Measurements from ENCODE around the gene RIC8A.
"Not testable (repeated sequence)": the region's sequence is repeated elsewhere in the genome, so short reads cannot be mapped to it uniquely, and the experiment has no call there.

RIC8A gene

GRCh38 chr11:207208-207862 is at the start of gene RIC8A, which contains the start of gene BET1L:
Gene RIC8A (plus strand): TSS chr11:207708. CDS start chr11:208855, 1,147 bp downstream.
Gene BET1L (minus strand): TSS chr11:207399. CDS start chr11:207321, 78 bp downstream.
- peak; percentile 86 for DNase-seq

- DNase-seq, result not testable (repeated sequence)
These were observed 27.3 kb upstream of the RIC8A start for GRCh38 chr11:180242-180641.

DNA sequence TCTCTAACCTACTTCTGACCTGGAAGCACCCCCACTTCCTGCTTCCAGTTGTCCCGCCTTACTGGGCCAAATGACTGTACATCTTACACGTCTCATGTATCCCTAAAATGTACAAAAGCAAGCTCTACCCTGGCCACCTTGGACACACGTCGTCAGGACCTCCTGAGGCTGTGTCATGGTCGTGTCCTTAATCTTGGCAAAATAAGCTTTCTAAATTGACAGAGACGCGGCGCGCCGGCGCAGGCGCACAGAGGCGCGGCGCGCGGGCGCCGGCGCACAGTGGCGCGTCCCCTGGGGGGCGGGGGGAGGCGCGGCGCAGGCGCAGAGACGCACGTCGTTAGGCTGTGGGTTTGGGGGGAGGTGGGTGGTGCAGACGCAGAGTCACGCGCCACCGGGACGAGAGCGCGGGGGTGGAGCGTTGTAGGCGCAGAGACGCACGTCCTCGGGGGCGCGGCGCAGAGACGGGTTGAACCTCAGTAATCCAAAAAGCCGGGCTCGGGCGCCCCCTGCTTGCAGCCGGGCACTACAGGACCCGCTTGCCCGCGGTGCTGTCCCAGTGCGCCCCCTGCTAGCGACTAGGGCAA is 18.2 kb upstream of the RIC8A start:
- DNase-seq, result not testable (repeated sequence)

- not testable (repeated sequence) for DNase-seq
These were observed 17.6 kb upstream of the RIC8A start for GRCh38 chr11:189843-190311.

DNA sequence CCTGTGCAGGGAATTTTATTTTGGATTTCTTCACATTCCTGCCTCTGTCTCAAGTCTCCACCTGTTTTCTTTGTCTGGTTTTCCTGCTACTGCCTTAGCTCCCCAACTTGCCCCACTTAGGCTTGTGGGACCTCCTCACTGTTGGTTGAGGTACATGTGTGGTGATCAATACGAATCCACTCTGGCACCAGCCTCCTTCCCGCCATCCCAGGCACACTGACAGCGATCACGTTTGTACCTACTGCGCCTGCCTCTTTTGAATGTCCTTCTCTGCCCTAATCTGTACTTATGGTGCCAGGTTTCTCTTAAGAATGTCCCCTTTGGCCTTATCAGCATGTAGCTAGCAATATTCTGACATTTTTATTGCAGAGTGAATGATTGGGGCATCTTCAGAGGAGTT is 17.0 kb upstream of the RIC8A start:
- DNase-seq, result not testable (repeated sequence)

- not testable (repeated sequence) for DNase-seq
These were observed 15.7 kb upstream of the RIC8A start for GRCh38 chr11:191490-192478.

DNA sequence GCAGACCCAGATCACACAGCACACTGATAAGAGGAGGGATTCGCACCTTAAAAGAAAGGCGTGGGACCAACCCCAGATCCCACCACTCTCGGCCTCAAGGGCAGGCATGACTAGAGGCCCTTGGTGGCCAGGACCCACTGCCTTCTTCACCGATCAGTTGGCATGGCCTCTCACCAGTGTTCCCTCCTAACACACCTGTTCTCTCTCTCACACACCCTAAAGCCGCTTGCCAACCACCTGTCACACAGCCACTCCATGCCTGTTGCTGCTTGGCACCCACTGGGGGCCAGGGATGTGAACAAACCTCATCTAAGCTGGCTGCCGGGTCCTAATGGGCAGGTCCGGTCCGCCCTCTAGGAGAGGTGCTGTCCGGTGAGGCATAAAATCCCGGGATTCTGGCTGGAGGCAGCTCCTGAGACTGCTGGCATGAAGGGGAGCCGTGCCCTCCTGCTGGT is 14.8 kb upstream of the RIC8A start, which contains the start of gene SCGB1C1:
Gene SCGB1C1, plus strand, starts transcription at position 405 of the 455 bp plus-strand sequence. Its CDS starts 22 bp downstream, at position 427.
- DNase-seq, result not testable (repeated sequence)

- DNase-seq, result not testable (repeated sequence)
These were observed 14.0 kb upstream of the RIC8A start for GRCh38 chr11:193481-193880.

GRCh38 chr11:196786-197731 is 10.4 kb upstream of the RIC8A start:
- DNase-seq, result no peak

DNA sequence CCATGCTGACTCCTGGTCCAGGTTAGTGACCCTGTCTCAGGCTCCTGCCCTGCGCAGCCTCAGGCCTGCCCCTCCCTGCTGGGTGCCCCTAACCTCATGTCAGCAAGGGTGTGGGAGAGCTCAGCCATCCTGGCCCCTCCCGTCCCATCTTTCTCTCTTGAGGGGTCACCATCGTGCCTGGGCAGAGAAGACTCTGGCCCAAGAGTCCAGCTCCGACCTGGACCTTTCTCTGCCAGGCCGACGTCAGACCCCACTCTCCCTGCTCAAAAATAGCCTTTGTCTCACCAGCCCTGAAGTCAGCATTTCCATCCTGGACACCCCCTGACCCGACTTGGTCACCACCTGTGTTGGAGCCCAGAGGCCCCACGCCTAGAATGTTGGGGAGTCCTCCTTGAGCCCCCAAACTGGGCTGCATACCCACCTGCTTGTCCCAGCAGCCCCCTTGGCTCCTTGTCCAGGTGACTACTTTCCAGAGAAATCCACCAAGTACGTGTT is 9.7 kb upstream of the RIC8A start:
- no peak for DNase-seq

DNA sequence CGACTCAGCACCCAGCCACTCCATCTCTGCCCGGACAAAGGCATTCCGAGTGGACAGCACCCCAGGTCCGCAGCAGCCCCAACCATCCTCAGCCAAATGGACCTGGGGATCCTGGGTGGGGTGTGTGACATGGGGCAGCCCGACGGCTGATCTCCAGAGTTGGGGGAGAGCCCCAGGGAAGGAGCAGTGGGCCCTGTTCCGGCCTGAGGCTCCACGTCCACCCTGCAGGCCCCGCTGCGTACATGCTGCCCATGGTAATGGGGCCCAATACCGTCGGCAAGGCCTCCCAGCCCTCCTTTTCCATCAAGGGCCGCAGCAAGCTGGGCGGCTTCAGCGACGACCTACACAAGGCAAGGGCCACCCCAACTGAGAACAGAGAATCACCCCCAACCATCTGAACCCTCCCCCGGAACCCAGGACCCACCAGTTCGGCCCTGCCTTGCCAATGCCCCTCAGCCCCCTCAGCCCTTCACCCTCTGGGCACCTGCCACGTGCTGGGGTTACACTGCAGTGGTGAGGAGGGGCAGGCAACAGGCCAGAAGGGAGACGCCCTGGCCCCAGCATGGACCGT is 9.2 kb upstream of the RIC8A start:
- no peak for DNase-seq

DNA sequence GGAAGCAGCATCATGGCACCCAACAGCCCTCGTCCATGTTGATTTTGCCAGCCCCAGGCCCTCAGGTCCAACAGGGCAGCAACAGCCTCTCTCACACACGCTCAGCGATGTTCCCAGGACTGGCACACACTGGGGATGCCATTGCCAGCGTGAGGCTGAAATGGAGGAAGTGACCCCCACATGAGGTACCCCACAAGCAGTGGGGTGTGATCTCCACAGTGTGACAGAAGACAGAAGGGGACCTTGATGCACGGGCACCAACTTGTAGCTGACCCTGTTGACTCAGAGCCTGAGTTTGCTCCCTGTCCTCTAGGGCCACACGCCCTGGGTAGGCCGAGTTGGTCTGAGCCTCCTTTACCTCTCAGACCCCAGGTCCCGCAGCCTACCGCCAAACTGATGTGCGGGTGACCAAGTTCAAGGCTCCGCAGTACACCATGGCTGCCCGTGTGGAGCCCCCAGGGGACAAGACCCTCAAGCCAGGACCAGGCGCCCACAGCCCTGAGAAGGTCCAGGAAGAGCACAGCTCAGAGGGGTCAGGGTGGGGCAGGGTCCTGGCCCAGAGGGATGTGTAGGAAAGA is 8.4 kb upstream of the RIC8A start:
- DNase-seq, result no peak

GRCh38 chr11:199782-200181 is 7.7 kb upstream of the RIC8A start:
- no peak for DNase-seq

DNA sequence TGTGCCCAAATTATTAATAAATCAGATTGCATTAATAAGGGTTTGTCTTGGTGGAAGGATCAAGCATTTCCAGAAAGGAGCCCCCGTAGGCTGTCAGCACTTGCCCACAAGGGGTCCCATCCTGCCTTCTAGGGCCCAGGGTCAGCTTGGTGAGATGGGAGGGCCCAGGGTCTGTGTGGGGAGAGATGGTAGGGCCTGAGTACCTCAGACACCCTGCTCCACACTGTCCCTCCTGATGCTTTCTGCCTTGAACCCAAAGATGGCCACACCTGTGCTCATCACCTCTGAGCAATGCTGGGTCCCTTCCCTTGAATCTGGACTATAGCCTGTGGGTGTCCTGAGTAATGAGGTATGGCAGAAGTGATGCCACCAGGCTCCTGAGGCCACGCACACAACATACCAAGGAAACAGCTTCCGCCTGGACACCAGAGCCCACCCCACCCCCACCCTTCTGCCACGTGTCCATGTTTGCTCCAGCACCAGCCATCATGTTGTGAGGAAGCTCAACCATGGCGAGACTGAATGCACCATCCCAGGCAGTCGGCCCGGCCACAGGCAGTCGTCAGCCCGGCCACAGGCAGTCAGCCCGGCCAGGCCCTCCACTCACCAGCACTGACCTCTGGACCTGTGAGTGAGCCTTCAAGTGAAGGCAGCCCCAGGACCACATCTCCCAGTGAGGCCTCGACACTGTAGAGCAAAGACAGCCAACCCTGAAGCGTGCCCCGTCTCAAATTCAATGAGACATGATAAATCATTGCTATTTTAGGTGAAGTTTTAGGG is 7.1 kb upstream of the RIC8A start:
- DNase-seq, result no peak

GRCh38 chr11:201966-202365 is 5.5 kb upstream of the RIC8A start:
- no peak for DNase-seq

GRCh38 chr11:202490-202889 is 5.0 kb upstream of the RIC8A start:
- DNase-seq, result no peak

GRCh38 chr11:203056-203944 is 4.2 kb upstream of the RIC8A start:
- no peak for DNase-seq

DNA sequence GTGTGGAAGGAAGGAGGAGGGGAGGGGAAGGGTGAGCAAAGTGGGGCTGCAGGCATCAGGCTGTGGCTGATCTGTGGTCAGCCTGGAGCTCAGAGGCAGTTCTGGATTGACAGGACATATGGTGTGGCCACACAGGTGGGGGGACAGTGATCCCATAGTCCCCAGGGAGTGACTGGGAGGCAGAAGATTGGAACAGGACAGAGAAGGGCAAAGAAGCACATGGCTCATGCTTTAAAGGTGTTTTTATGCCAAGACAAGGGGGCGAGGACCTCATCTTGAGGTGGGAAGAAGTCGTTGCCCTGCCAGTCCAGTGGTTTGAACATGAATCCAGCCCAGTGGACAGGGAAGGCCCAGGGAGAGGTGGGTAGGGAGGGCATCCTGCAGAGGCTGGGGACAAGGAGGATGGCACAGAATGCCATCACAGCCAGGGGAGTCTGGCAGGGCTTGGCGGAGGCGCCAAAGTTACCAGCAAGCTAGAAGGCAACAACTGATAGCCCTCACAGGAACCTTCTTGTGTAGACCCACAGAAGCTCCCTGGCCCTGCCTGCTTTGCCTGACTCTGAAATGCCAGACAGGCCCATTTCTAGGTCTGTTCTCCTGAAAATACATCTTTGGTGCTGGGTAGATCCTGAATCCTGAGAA is 3.4 kb upstream of the RIC8A start:
- DNase-seq, result no peak
